Measurements from ENCODE around the gene EPN1. TPM values are rescaled to one million over a fixed set of nuclear protein-coding genes. Genes with fewer than 3 reads are reported as not detected.
"Not testable (repeated sequence)": the region's sequence is repeated elsewhere in the genome, so short reads cannot be mapped to it uniquely, and the experiment has no call there.

EPN1 gene
- total and polyA plus RNA-seq, 2 of the 13 experiments (the other 11 are each of a cell fraction or from before 2014, with no cell fraction given), result 28.9 to 31.7 TPM

- intact Hi-C loops (cut with micrococcal nuclease; ENCODE audit: unreplicated experiment); in situ Hi-C loops (cut with HindIII; ENCODE audit: extremely low pct_ligation_motif_present, low pct_unique_long_range_greater_than_20kb); H2AFZ ChIP-seq (ENCODE audit: low read length); H3K79me2 ChIP-seq (ENCODE audit: insufficient read depth, low read length); H3K27ac ChIP-seq (ENCODE audit: extremely low read length, insufficient read depth, low read length); DNase-seq (ENCODE audit: low spot score); H3K4me1 ChIP-seq (ENCODE audit: insufficient read depth, low read length); H4K20me1 ChIP-seq (ENCODE audit: insufficient read depth, low read length); H3K36me3 ChIP-seq (replicated peaks in 1 of 2; ENCODE audit: control insufficient read depth in 1 of 2, insufficient read depth in 2 of 2, low read length in 2 of 2); FAIRE-seq; CTCF ChIA-PET (ENCODE audit: low intra/inter-chr PET ratio, low total read pairs); POLR2A ChIA-PET; H3K9ac ChIP-seq (ENCODE audit: insufficient read depth, low read depth, low read length); H3K4me3 ChIP-seq (replicated peaks in 1 of 3; ENCODE audit: insufficient read depth in 1 of 3, low read depth in 2 of 3, low read length in 3 of 3); BruUV-seq (replicated peaks); ATAC-seq; H3K4me2 ChIP-seq (ENCODE audit: low read depth, low read length); H3K9me3 ChIP-seq (ENCODE audit: low read length): not testable (repeated sequence)
- peaks cover 2 to 13% of the 10 kb centered on the region in 2 experiments; a peak in 3 of 5 replicates for H3K27me3 ChIP-seq (ENCODE audit: control insufficient read depth in 1 of 2, insufficient read depth in 2 of 2, low read length in 2 of 2)
- TF ChIP-seq, protein P1, sequence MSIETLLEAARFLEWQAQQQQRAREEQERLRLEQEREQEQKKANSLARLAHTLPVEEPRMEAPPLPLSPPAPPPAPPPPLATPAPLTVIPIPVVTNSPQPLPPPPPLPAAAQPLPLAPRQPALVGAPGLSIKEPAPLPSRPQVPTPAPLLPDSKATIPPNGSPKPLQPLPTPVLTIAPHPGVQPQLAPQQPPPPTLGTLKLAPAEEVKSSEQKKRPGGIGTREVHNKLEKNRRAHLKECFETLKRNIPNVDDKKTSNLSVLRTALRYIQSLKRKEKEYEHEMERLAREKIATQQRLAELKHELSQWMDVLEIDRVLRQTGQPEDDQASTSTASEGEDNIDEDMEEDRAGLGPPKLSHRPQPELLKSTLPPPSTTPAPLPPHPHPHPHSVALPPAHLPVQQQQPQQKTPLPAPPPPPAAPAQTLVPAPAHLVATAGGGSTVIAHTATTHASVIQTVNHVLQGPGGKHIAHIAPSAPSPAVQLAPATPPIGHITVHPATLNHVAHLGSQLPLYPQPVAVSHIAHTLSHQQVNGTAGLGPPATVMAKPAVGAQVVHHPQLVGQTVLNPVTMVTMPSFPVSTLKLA (IDR thresholded peaks at IDR 0.05), result peak; percentile 99
- WGBS (ENCODE audit: low lambda C conversion rate), result 22% methylated on average over 9 of the region's 13 CpGs
Measured at GRCh38 chr19:55717879-55718711, 43.1 kb downstream of the EPN1 start.

- H3K27ac ChIP-seq (ENCODE audit: extremely low read length, insufficient read depth, low read length), result no peak overlapping the region
- 1% methylated on average over 5 of the region's 5 CpGs for WGBS (ENCODE audit: low lambda C conversion rate)
- H3K9ac ChIP-seq (ENCODE audit: insufficient read depth, low read depth, low read length), result no peak overlapping the region
- H3K27me3 ChIP-seq (ENCODE audit: control insufficient read depth in 1 of 2, insufficient read depth in 2 of 2, low read length in 2 of 2), result peaks cover 2 to 13% of the 10 kb centered on the region in 2 experiments; a peak in 3 of 5 replicates
- DNase-seq (ENCODE audit: low spot score), result no peak
- H2AFZ ChIP-seq (ENCODE audit: low read length), result no peak overlapping the region
- H3K36me3 ChIP-seq (replicated peaks in 1 of 2; ENCODE audit: control insufficient read depth in 1 of 2, insufficient read depth in 2 of 2, low read length in 2 of 2), result no peaks in the 10 kb centered on the region
- no peak overlapping the region for H3K4me3 ChIP-seq (replicated peaks in 1 of 3; ENCODE audit: insufficient read depth in 1 of 3, low read depth in 2 of 3, low read length in 3 of 3)
- peak; percentile 34; the same call in 1 of the 3 replicates for ATAC-seq
- peaks cover 9% of the 10 kb centered on the region; the same call in 1 of the 2 replicates for H3K9me3 ChIP-seq (ENCODE audit: low read length)
- intact Hi-C loops (cut with micrococcal nuclease; ENCODE audit: unreplicated experiment) (no loop called here), in situ Hi-C loops (cut with HindIII; ENCODE audit: extremely low pct_ligation_motif_present, low pct_unique_long_range_greater_than_20kb) (no loop called here)
- no peak for FAIRE-seq
- H3K4me1 ChIP-seq (ENCODE audit: insufficient read depth, low read length), result peaks cover 7% of the 10 kb centered on the region; the same call in 1 of the 2 replicates
- no peaks in the 10 kb centered on the region for H3K79me2 ChIP-seq (ENCODE audit: insufficient read depth, low read length)
- no peak overlapping the region for H3K4me2 ChIP-seq (ENCODE audit: low read depth, low read length)
- no peaks in the 10 kb centered on the region for H4K20me1 ChIP-seq (ENCODE audit: insufficient read depth, low read length)
- CTCF ChIA-PET (ENCODE audit: low intra/inter-chr PET ratio, low total read pairs), result no interaction called here
- no TSS peak for BruUV-seq (replicated peaks)
- POLR2A ChIA-PET, result no interaction called here
- TF ChIP-seq, protein P2, sequence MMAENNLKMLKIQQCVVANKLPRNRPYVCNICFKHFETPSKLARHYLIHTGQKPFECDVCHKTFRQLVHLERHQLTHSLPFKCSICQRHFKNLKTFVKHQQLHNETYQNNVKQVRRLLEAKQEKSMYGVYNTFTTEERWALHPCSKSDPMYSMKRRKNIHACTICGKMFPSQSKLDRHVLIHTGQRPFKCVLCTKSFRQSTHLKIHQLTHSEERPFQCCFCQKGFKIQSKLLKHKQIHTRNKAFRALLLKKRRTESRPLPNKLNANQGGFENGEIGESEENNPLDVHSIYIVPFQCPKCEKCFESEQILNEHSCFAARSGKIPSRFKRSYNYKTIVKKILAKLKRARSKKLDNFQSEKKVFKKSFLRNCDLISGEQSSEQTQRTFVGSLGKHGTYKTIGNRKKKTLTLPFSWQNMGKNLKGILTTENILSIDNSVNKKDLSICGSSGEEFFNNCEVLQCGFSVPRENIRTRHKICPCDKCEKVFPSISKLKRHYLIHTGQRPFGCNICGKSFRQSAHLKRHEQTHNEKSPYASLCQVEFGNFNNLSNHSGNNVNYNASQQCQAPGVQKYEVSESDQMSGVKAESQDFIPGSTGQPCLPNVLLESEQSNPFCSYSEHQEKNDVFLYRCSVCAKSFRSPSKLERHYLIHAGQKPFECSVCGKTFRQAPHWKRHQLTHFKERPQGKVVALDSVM (CRISPR knock-in tag; IDR thresholded peaks at IDR 0.05), result peak; percentile 56
- TF ChIP-seq ZBTB21 (CRISPR knock-in tag; IDR thresholded peaks at IDR 0.05), result peak; percentile 85
- peak; percentile 69; the same call in 1 of the 2 replicates for TF ChIP-seq ZNF121 (CRISPR knock-in tag; IDR thresholded peaks at IDR 0.05)
- no peak for TF ChIP-seq PAX8 (CRISPR knock-in tag; IDR thresholded peaks at IDR 0.05; ENCODE audit: borderline replicate concordance)
- TF ChIP-seq CREB1 (IDR thresholded peaks at IDR 0.05), result peak; percentile 50; the same call in 1 of the 2 replicates
- no peak for TF ChIP-seq CREB1 (CRISPR knock-in tag; IDR thresholded peaks at IDR 0.05)
- TF ChIP-seq, protein P3, sequence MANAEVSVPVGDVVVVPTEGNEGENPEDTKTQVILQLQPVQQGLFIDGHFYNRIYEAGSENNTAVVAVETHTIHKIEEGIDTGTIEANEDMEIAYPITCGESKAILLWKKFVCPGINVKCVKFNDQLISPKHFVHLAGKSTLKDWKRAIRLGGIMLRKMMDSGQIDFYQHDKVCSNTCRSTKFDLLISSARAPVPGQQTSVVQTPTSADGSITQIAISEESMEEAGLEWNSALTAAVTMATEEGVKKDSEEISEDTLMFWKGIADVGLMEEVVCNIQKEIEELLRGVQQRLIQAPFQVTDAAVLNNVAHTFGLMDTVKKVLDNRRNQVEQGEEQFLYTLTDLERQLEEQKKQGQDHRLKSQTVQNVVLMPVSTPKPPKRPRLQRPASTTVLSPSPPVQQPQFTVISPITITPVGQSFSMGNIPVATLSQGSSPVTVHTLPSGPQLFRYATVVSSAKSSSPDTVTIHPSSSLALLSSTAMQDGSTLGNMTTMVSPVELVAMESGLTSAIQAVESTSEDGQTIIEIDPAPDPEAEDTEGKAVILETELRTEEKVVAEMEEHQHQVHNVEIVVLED (CRISPR knock-in tag; IDR thresholded peaks at IDR 0.05; ENCODE audit: borderline replicate concordance), result no peak
- no peak for TF ChIP-seq ZNF577 (CRISPR knock-in tag; IDR thresholded peaks at IDR 0.05; ENCODE audit: borderline replicate concordance, low read depth)
- TF ChIP-seq CREBL2 (CRISPR knock-in tag; IDR thresholded peaks at IDR 0.05; ENCODE audit: borderline replicate concordance), result no peak
- TF ChIP-seq FOSL2 (CRISPR knock-in tag; IDR thresholded peaks at IDR 0.05), result peak; percentile 57; the same call in 1 of the 2 replicates
Measured at GRCh38 chr19:55720214-55720746, 45.3 kb downstream of the EPN1 start.
